ENCODE data around the gene MAP3K21. TPM values are rescaled to one million over a fixed set of nuclear protein-coding genes. Genes with fewer than 3 reads are reported as not detected.
A peak's percentile ranks its signal among the peaks of the same experiment; 100 is the strongest.

The MAP3K21 gene
- total RNA-seq, 1 donor from 2014 or later: 6.9 TPM

DNA sequence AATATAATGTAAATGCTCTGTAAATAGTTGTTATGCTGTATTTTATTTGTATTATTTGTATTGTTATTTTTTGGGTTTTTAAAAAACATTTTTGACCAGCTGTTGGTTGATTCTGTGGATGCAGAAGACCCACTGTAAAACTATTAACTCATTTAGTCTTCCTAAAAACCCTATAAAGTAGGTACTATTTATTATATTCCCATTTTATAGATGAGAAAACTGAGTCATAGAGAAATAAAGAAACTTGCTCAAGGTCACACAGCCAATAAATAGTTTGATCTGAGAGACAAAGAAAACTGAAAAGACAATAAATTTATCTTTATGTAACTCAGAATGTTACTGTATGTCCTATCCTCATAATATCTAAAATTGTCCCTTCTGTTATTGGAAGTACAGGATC, 1.2 kb upstream of the MAP3K21 start:
- intact Hi-C loops (cut with DNase I): no loop called here
- Histone ChIP-seq H3K36me3 (no peaks in the 10 kb centered on the region), H3K4me3 (no peak overlapping the region)

GRCh38 chr1:233326811-233327650, 493 bp upstream of the MAP3K21 start:
- intact Hi-C loops (cut with DNase I): no loop called here

More for the DNA sequence above, 1.2 kb upstream of the MAP3K21 start:
- Histone ChIP-seq H3K27me3 (no peaks in the 10 kb centered on the region), H3K9me3 (no peaks in the 10 kb centered on the region), H3K27ac (no peak overlapping the region), H3K4me1 (peaks cover 11% of the 10 kb centered on the region)
- TF ChIP-seq CTCF (IDR thresholded peaks at IDR 0.05) (no peak), POLR2A (IDR thresholded peaks at IDR 0.05) (no peak), POLR2AphosphoS5 (IDR thresholded peaks at IDR 0.05; ENCODE audit: insufficient read depth in 1 of 2, low read depth in 1 of 2) (no peak)
- DNase-seq (ENCODE audit: extremely low spot score in 2 of 2): no peak

GRCh38 chr1:233328142-233328921, 808 bp downstream of the MAP3K21 start:
- Histone ChIP-seq H3K27me3 (no peaks in the 10 kb centered on the region), H3K36me3 (no peaks in the 10 kb centered on the region), H3K27ac (peak overlapping the region; percentile 46), H3K4me1 (peaks cover 11% of the 10 kb centered on the region), H3K4me3 (peak overlapping the region; percentile 68 to 92), H3K9me3 (no peaks in the 10 kb centered on the region)
- TF ChIP-seq CTCF (IDR thresholded peaks at IDR 0.05): no peak
- TF ChIP-seq POLR2AphosphoS5 (IDR thresholded peaks at IDR 0.05; ENCODE audit: insufficient read depth in 1 of 2, low read depth in 1 of 2): no peak
- DNase-seq (ENCODE audit: extremely low spot score in 2 of 2): no peak
- intact Hi-C loops (cut with DNase I): no loop called here

More at GRCh38 chr1:233326811-233327650, 493 bp upstream of the MAP3K21 start:
- Histone ChIP-seq H3K4me3 (peak overlapping the region; percentile 68 to 92), H3K27me3 (no peaks in the 10 kb centered on the region), H3K4me1 (peaks cover 11% of the 10 kb centered on the region), H3K36me3 (no peaks in the 10 kb centered on the region), H3K9me3 (no peaks in the 10 kb centered on the region), H3K27ac (peak overlapping the region; percentile 46)
- DNase-seq (ENCODE audit: extremely low spot score in 2 of 2): no peak
- TF ChIP-seq CTCF (IDR thresholded peaks at IDR 0.05): no peak
- TF ChIP-seq POLR2AphosphoS5 (IDR thresholded peaks at IDR 0.05; ENCODE audit: insufficient read depth in 1 of 2, low read depth in 1 of 2): no peak
- no peak for TF ChIP-seq POLR2A (IDR thresholded peaks at IDR 0.05)

DNA sequence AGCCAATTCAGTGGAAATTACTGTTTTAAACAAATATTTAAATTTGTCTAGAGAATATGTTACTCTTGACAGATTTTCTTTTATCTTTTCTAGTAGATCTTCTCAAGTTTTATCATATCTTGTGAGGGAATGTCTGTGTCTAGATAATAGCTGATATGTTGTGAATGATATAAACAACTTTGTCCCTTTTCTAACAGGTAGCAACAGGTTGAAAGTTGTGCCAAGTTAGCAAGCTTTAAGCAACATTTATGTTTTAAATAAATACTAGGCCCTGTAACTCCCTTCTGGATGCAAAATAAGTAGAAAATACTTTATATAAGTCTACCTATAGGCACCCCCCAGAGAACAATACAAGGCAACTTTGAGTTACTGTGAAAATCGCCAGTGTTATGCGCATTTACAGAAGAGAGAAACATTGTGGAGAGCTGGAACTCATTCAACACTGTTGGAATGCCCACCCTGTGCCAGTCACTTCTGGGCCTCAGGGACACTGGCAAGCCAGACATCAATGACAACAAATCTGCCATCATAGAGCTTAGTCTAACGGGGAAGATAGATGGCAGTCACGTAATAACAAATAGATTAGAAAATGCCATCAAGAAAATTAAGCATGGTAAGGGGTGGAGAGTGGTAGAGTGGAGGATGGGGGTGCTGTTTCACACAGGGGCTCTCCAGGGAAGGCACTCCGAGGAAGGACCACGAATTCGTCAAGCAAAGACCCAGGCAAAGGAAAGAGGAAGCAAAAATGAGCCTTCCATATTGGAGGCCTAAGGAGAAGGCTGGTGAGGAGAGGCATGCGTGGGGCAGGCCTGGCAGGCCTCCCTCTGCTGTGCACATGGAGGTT, 4.4 kb downstream of the MAP3K21 start:
- DNase-seq (ENCODE audit: extremely low spot score in 2 of 2): no peak
- no peak for TF ChIP-seq POLR2A (IDR thresholded peaks at IDR 0.05)
- no peak for TF ChIP-seq POLR2AphosphoS5 (IDR thresholded peaks at IDR 0.05; ENCODE audit: insufficient read depth in 1 of 2, low read depth in 1 of 2)
- TF ChIP-seq CTCF (IDR thresholded peaks at IDR 0.05): no peak
- no peaks in the 10 kb centered on the region for H3K27me3 ChIP-seq

More for the DNA sequence above, 4.4 kb downstream of the MAP3K21 start:
- Histone ChIP-seq H3K4me1 (peaks cover 11% of the 10 kb centered on the region), H3K4me3 (no peak overlapping the region), H3K9me3 (no peaks in the 10 kb centered on the region), H3K36me3 (no peaks in the 10 kb centered on the region), H3K27ac (no peak overlapping the region)
- intact Hi-C loops (cut with DNase I): no loop called here
